ENCODE results near the gene MLPH. TPM values are rescaled to one million over a fixed set of nuclear protein-coding genes. Genes with fewer than 3 reads are reported as not detected.
"Not testable (repeated sequence)": the region's sequence is repeated elsewhere in the genome, so short reads cannot be mapped to it uniquely, and the experiment has no call there.

MLPH gene
- total RNA-seq, 2 donors from 2014 or later: 91.5 to 121 TPM

DNA sequence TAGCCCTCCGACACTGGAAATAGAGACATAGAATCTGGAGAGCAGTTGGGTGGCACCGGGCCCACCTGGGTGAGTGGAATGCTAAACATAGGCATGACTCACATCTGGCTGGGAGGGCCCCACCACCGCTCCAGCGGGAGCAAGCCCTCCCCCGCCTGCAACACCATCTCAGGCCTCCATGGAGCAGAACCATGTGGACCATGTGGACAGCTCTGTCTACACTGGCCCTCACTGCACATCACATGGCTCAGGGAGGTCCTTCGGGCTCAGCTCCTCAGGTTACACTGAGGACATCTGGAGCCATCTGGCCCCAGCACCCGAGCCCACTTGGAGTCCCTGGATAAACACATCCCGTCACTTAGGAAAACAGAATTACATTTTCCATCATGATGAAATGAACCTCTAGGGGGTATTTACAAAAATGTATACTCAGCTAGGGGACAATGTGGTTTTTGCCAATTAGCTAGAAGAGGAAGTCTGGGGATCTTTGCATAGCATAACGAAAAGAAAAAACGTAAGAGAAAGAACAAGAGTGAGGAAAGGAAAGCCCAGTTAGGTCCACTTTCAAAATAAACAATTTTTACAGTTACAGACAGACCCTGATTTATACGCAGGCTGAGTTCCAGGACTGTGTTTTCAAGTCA is 30.7 kb upstream of the MLPH start:
- intact Hi-C loops (cut with DNase I): no loop called here
- DNase-seq: peak; percentile 77
- ATAC-seq: peak; percentile 90 to 95

DNA sequence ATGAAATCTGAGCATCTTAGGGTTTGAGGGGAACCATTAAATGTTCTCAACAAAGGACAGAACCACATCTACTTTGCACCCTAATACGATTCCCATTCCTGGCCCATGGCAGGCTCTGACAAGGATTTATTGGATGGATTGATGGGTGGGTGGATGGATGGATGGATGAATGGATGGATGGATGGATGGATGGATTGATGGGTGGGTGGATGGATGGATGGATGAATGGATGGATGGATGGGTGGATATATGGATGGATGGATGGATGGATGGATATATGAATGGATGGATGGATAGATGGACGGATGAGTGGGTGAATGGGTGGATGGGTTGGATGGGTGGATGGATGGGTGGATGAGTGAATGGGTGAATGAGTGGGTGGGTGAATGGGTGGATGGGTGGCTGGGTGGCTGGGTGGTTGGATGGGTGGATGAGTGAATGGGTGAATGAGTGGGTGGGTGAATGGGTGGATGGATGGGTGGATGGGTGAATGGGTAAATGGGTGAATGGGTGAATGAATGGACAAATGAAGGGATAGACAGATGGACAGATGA is 29.6 kb upstream of the MLPH start:
- intact Hi-C loops (cut with DNase I): no loop called here
- ATAC-seq (no peak), DNase-seq (no peak)

DNA sequence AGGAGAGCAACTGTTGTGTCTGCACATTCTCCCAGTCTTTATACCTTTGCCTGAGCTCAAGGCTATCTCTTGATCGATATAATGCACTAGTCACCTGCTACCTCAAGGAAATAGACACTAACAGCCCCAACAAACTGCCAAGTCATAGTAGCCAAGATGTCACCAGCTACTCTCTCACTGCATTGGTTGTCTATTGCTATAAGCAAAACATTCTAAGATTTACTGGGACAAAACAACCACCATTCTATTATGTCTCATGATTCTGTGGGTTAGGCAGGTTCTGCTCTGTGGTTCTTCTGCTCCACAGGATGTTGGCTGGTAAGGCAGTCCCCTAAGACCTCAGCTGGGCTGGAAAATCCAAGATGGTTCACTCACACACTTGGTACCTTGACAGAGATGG is 28.5 kb upstream of the MLPH start:
- no peak for ATAC-seq
- DNase-seq: no peak
- intact Hi-C loops (cut with DNase I): no loop called here

DNA sequence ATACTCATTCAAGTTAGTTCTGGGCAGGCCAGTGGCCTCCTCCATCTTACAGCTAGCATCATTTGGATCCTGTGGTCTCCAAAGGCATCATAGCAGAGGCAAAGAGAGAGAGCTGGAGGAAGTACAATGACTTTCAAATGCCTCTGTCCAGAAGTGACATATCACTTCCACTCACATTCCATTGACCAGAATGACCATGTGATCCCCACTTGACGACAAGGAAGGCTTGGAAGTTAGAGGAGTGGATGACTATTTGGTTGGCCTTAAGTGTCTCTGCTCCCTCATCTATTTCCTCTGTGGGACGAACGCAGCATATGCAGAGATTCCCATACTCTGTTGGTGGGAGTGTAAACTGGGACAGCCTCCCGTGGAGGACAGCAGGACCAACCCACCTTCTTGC is 27.8 kb upstream of the MLPH start:
- DNase-seq (no peak), ATAC-seq (no peak)
- intact Hi-C loops (cut with DNase I): no loop called here

DNA sequence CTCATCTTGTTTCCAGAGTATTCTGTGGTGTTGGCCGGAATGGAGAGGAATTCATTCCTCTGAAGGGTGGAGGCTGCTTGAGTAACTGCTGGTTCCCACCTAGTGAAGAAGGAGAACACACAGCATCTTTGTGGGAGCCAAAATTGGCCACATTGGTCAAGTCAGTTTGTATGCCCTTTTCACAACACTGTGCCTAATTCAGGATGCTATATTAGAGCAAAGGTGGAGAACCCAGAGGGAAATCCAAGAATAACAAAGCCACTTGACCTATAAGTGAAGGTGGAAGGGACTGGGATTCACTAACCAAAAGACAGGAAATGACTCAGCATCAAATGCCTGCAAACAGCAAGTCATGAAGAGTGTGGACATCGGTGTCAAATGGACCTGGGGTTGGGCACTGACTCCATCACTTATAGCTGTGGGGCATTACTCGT is 27.3 kb upstream of the MLPH start:
- intact Hi-C loops (cut with DNase I): no loop called here
- ATAC-seq (no peak), DNase-seq (no peak)

DNA sequence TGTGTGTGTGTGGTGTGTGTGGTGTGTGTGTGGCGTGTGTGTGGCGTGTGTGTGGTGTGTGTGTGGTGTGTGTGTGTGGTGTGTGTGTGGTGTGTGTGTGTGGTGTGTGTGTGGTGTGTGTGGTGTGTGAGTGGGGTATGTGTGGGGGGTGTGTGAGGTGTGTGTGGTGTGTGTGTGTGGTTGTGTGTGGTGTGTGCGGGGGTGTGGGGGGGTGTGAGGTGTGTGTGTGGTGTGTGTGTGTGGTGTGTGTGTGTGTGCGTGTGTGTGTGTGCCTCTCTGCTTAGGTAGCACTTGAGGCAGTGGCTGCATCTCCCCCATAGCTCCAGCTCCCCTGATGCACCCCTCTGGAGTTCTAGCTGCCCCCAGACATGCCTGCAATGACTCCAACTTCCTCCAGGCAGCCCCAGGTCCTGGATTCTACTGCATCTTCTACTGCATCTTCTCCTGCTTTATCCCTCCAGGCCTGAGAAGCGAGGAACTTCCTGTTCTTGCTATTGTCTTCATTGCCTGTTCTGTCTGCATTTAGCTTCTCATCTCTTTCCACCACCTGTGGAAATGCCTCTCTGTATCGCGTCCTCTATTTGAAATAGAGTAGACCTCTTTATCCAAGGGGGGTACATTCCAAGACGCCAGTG is 22.2 kb upstream of the MLPH start:
- no peak for DNase-seq
- intact Hi-C loops (cut with DNase I): no loop called here
- ATAC-seq: no peak

DNA sequence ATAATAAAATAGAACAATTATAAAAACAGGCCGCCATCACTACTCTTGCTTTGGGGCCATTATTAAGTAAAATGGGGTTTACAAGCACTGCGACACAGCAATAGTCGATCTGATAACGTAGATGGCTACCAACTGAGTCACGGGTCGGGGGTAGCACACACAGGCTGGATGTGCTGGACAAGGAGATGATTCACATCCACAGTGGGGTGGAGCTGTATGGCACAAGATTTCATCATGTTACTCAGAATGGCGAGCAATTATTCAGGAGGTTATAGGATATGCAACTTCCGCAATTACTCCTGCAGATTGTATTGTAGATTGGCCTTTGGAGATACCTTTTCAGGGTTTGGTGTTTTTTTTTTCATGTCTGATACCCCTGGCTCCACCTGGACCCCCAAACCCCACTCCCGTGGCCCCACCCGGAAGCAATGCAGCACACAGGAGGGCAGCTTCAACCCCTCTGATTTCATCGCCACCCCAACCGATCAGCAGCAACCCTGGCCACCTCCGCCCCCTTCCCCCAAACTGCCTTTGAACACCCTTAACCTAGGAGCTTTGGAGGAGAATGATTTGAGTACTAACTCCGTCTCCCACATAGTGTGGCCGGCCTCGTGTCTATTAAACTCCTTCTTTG is 21.4 kb upstream of the MLPH start:
- DNase-seq: no peak
- intact Hi-C loops (cut with DNase I): no loop called here
- no peak for ATAC-seq

DNA sequence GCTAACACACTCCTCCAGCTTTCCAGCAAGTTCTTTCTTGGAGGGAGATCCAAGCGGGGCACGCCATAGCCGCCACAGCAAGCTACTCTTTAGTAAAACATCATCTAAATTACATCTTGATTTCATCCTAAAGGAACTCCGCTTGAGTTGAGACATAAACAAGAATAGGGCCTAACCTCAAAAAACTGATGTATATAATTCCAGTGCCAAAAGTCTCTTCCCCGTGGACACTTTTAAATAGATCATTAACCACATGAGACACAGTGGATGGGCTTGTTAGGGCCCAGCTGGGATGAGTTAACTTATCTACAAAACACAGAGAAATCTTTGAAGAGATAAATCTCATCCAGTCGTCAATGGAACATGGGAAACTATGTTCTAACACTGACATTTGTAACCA is 20.8 kb upstream of the MLPH start:
- intact Hi-C loops (cut with DNase I): no loop called here

DNA sequence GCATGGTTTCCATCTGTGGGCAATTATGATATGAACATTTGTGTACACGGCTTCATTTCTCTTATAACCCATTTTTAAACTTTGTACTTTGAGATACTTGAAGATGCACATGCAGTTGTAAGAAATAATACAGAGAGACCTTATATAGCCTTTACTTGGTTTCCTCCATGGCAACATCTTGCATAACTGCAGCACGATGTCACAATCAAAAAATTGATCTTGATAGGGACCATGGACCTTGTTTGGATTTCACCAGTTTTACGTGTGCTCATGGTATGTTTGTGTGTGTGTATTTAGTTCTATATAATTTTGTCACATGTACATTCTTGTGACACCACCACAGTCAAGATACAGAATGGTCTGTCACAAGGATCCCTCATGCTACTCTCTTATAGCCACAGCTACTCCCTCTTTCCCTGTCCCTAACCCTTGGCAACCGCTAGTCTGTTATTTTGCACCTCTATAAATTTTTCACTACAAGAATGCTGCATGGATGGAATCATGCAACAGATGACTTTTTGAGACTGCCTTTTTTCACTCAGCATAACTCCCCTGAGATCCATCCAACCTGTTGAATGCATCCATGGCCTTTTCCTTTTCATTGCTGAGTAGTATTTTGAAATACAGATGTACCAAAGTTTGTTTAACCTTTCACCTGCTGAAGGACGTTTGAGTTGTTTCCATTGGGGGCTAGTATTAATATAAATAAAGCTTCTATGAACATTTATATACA is 19.4 kb upstream of the MLPH start:
- ATAC-seq: no peak
- DNase-seq: no peak
- intact Hi-C loops (cut with DNase I): no loop called here

More for the DNA sequence above, 20.8 kb upstream of the MLPH start:
- no peak for ATAC-seq
- no peak for DNase-seq

DNA sequence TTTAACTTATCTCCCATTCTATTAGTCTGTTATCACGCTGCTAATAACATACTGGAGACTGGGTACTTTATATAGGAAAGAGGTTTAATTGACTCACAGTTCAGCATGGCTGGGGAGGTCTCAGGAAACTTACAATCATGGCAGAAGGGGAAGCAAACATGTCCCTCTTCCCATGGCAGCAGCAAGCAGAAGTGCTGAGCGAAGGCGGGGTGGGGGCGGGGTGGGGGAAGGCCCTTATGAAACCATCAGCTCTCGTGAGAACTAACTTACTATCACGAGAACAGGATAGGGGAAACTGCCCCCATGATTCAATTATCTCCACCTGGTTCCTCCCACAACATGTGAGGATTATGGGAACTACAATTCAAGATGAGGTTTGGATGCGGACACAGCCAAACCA is 17.6 kb upstream of the MLPH start:
- ATAC-seq; DNase-seq; intact Hi-C loops (cut with DNase I): not testable (repeated sequence)

DNA sequence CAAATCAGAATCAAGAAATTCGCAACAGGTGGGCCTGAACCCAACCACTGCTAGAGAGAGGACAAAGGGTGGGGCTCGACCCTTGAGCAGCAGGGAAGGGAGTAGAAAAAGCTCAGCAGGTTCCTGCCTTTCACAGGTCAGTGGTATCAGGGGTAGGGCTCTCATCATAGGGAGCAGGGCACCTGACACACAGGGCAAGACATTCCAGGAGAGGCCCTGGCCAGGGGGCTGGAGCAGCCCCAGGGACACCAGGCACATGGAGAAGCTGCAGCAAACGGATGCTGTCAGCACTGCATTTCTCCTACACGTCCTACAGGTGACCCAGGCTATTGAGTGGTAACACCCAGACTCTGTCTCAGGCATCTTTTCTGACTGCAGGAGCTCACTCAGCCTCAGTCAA is 17.2 kb upstream of the MLPH start:
- intact Hi-C loops (cut with DNase I): loop anchor here (5.0 to 10.0 kb wide), 3 partner anchors 43 to 345 kb away; no protein-coding TSS in a partner anchor
- DNase-seq (no peak), ATAC-seq (no peak)

DNA sequence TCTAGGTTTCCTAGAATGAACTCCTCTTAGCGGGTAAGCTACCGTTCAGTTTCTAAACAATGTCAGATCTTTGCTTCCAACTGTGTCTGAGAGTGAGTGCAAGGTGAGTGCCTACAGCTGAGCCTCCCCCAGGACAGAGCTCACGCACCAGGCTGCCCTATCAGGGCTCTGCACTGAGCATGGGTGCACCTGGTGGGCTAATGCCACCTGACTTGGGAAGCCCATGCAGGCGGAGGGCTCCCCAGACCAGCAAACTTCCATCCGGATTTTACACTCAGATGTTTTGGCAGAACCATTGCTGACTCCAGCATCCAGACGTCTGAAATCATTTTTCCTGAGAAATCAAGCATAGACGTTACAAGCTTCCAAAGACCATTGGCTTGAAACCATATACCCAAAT is 16.1 kb upstream of the MLPH start:
- ATAC-seq (no peak), DNase-seq (no peak)
- intact Hi-C loops (cut with DNase I): loop anchor here (5.0 to 10.0 kb wide), 3 partner anchors 44 to 346 kb away; no protein-coding TSS in a partner anchor

DNA sequence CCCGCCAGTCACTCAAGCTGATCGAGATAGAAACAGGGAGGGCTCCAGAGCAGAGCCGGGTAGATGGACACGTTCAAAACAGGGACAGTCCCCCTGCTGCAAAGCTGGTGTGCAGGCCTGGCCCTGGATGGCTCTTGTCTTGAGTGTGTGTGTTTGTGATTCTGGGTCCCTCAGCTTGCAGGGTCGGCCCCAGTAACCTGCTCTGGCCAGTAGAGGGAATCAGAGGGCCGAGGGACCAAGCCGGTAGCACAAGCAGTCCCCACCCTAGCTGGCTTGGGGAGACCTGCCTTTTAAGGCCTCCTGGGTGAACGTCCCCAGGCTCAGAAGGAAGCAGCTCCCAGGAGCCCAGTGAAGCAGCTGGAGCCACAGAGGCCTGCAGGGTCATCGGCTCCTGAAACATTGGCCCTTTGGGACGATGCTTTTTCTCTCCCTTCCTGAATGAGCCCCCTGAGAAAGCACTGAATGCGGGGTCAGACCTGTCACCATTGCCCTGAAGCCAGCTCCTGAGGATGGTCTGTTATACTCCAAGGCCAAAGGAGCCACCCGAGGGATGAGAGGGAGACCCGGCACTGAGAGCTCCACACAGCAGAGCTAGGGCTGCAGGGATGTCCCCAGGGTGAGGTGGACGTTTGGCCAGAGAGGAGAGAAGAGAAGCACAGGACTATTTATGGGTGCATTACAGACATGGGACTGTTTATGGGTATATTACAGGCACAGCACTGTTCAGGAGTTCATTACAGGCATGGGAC is 15.4 kb upstream of the MLPH start:
- ATAC-seq (no peak), DNase-seq (no peak)
- intact Hi-C loops (cut with DNase I): loop anchor here (5.0 to 10.0 kb wide), 3 partner anchors 44 to 347 kb away; no protein-coding TSS in a partner anchor

DNA sequence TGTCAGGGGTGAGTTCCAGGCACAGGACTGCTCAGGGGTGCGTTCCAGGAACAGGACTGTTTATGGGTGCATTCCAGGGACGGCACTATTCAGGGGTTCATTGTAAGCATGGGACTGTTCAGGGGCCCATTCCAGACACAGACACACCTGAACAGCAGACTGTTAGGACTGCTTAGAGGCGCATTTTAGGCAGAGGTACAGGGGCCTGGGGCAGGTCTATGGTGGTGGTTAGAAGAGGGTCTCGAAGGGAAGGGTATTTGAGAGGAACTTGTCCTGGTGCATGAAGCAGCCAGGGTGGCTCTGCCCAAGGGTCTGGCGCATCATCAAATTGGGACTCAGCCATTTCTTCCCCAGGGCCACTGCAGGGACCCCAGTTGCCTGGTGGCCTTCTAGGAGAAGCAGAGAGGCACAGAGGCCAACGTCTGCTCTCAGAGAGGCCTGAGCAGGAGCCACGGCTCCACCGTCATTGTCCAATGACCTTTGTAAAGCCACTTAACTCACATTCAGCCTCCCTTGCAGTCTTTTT is 14.8 kb upstream of the MLPH start:
- DNase-seq (no peak), ATAC-seq (no peak)
- intact Hi-C loops (cut with DNase I): loop anchor here (5.0 to 10.0 kb wide), 3 partner anchors 45 to 347 kb away; no protein-coding TSS in a partner anchor

DNA sequence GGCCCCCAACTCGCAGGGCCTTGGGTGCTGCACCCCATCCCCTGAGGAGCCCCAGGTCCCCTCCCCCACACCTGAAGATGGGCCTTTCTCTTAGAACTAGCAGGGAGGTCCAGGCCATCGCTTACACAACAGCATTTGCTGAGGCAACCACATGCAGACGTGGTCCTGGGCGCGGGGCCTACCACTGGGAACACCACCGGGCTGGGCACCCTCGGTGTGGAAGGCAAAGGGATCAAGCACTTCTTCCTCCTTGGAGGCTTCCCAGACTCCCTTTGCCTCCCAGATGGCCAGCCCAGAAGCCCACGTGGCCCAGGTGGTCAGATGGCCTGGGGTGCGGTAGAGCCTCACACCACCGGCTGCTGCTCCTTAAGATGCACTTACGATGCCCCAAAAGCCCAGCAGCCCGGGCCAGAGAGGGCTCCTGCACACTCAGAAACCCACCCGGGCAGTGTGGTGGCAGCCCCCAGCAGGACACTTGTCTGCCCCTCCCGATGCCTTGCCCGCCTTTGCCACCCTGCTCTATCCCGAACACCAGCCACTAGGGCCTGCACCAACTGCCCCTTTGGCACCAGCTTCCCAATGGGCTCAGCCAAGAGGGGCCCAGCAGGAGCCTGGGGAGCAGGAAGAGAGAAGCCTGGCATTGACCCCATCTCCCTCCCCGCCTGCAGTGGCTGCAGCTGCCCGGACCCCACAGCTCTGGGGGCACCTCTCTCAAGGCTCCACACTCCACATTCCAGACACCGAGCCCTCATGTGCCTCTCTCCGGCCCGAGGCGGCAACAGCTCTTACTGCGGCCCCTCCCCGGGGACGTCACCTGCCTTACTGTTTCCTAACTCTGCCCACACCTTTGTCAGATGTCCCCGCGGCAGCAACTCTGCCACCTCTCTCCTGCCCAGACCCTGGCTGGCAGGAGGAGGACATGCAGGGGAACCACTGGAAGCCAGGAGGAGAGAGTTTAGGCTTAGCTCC is 13.9 kb upstream of the MLPH start:
- no peak for DNase-seq
- intact Hi-C loops (cut with DNase I): loop anchor here (5.0 to 10.0 kb wide), 3 partner anchors 46 to 348 kb away; no protein-coding TSS in a partner anchor
- ATAC-seq: no peak

DNA sequence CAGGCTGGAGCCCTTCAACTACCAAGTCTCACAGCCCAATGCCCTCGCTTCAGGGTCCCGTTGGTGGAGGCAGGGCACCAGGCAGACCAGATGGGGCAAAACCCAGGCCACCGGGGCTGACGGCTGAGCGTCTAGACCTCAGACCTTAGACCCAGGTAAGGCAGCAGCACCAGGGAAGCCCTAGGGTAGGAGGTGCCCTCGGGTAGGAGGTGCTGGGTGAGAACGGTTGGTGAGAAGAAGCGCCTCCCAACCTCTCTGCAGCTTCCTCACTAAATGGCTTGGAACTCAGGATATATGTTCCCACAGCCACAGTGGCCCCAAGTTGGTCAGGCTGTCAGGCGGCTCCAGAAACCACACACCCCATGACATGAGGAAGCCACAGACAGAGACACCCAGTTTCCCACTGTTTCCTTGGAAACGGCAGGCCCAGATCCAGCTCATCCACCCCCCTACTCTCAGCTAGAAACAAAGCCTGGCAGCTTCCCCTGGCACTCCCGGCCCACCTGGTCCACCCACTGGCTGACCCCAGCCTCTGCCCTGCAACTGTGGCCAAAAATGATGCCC is 13.1 kb upstream of the MLPH start:
- intact Hi-C loops (cut with DNase I): loop anchor here (5.0 to 10.0 kb wide), 3 partner anchors 47 to 349 kb away; no protein-coding TSS in a partner anchor

DNA sequence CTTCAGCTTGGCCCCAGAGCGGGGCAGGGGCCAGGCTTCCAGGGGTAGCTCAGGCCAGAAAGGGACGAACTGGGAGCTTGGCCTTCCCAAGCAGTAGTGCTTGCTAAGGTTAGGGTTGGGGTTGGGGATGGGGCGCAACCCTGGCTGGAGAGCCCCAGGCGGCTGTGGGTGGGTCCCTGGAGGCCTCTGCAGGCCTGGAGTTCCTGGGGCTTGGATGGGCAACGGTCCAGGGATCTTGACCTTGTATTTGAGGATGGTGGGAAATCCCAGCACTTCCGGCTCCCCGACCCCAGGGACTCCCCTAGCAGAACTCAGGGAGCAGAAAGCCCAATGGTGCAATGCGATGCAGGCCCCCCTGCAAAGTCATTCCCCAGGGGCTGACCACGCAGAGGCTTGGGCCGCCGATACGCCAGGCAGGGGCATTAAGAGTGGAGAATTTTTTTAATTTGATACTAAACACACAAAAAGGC is 12.6 kb upstream of the MLPH start:
- DNase-seq (peak; percentile 63), ATAC-seq (peak; percentile 8 to 31)
- intact Hi-C loops (cut with DNase I): loop anchor here (5.0 to 10.0 kb wide), 3 partner anchors 47 to 350 kb away; no protein-coding TSS in a partner anchor

More for the DNA sequence above, 13.1 kb upstream of the MLPH start:
- DNase-seq (no peak), ATAC-seq (peak in 1 of 2 donors; percentile 8)

Measured in left cardiac atrium (tissue), 4 donors.